NCI-H524 (cell line): ENCODE data around the gene RPTN.

Experiments used
- DNase-seq, 2 experiments: peaks; one replicate each; lab custom pipeline; 2025; lab: John Stamatoyannopoulos, UW

Gene RPTN

GRCh38 chr1:152159144-152159543 lies at the start of gene RPTN:
RPTN (minus strand) TSS chr1:152159228; CDS start chr1:152157889, 1,339 bp downstream.
- DNase-seq, result no peak

GRCh38 chr1:152198982-152199381 lies 40.0 kb upstream of the RPTN start:
- DNase-seq, result no peak

- DNase-seq, result no peak
Observed at GRCh38 chr1:152197361-152197941, 38.4 kb upstream of the RPTN start.

- no peak for DNase-seq
Observed at GRCh38 chr1:152191711-152192110, 32.7 kb upstream of the RPTN start.

GRCh38 chr1:152191260-152191659 lies 32.2 kb upstream of the RPTN start:
- no peak for DNase-seq

GRCh38 chr1:152190589-152190988 lies 31.6 kb upstream of the RPTN start:
- no peak for DNase-seq

- peak; percentile 70 to 88 for DNase-seq
Observed at GRCh38 chr1:152189657-152190442, 30.8 kb upstream of the RPTN start.

GRCh38 chr1:152188673-152189591 lies 29.9 kb upstream of the RPTN start:
- peak; percentile 58 to 74 for DNase-seq

- no peak for DNase-seq
Observed at GRCh38 chr1:152186556-152187285, 27.7 kb upstream of the RPTN start.

GRCh38 chr1:152185544-152186391 lies 26.7 kb upstream of the RPTN start:
- DNase-seq, result peak; percentile 19 to 71

GRCh38 chr1:152182944-152183361 lies 23.9 kb upstream of the RPTN start:
- no peak for DNase-seq

- DNase-seq, result peak in 1 of 2 experiments; percentile 1
Observed at GRCh38 chr1:152182431-152182830, 23.4 kb upstream of the RPTN start.

- DNase-seq, result no peak
Observed at GRCh38 chr1:152179566-152179965, 20.5 kb upstream of the RPTN start.

- DNase-seq, result no peak
Observed at GRCh38 chr1:152170287-152170905, 11.4 kb upstream of the RPTN start.

GRCh38 chr1:152169366-152170025 lies 10.5 kb upstream of the RPTN start:
- no peak for DNase-seq

- no peak for DNase-seq
Observed at GRCh38 chr1:152168535-152168868, 9.5 kb upstream of the RPTN start.

GRCh38 chr1:152167835-152168534 lies 9.0 kb upstream of the RPTN start:
- no peak for DNase-seq

GRCh38 chr1:152166966-152167365 lies 7.9 kb upstream of the RPTN start:
- no peak for DNase-seq
